MM.1S (cell line): Measurements from ENCODE around the gene PLA2G4A.

Source experiments
- EZH2 ChIP-seq: fragments of 300-600 bp; sonication (generic); optimal IDR thresholded peaks from 2 replicates; pipeline ENCODE3; 2017; ENCODE audit warnings: low read depth, mild to moderate bottlenecking, antibody characterized with exemption, low read length, mixed read lengths
- EZH2phosphoT487 ChIP-seq: fragments of 300-600 bp; sonication (generic); IDR thresholded peaks from 2 replicates; pipeline ENCODE4 v1.6.1; 2018; ENCODE audit warnings: antibody characterized with exemption, low read length
- TF ChIP-seq, protein P1 (sequence below): fragments of 300-600 bp; sonication (generic); IDR thresholded peaks from 2 replicates; pipeline ENCODE4 v1.5.1; 2016; ENCODE audit warnings: antibody characterized with exemption, low read length, mixed read lengths

DNA sequence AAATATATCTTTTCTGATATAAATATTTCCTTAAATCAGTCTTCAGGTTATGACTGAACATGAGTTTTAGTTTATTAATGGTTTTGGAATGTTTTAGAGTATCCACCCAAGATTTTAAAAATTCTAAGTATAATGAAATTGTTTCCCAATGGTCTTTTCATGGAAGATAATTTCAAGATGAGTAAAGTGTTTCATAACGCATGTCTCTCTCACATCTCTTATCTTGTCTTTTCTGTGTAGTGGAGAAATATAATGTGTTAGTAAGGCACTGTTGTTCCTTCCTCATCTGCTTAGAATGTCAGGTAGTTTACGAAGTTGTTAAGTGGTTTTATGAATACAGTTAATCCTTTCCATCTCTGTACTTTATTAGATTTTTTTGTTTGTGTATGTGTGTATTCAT lies 49.6 kb downstream of the PLA2G4A start:
- TF ChIP-seq, protein P1, sequence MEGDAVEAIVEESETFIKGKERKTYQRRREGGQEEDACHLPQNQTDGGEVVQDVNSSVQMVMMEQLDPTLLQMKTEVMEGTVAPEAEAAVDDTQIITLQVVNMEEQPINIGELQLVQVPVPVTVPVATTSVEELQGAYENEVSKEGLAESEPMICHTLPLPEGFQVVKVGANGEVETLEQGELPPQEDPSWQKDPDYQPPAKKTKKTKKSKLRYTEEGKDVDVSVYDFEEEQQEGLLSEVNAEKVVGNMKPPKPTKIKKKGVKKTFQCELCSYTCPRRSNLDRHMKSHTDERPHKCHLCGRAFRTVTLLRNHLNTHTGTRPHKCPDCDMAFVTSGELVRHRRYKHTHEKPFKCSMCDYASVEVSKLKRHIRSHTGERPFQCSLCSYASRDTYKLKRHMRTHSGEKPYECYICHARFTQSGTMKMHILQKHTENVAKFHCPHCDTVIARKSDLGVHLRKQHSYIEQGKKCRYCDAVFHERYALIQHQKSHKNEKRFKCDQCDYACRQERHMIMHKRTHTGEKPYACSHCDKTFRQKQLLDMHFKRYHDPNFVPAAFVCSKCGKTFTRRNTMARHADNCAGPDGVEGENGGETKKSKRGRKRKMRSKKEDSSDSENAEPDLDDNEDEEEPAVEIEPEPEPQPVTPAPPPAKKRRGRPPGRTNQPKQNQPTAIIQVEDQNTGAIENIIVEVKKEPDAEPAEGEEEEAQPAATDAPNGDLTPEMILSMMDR: no peak
- no peak for TF ChIP-seq EZH2
- no peak for TF ChIP-seq EZH2phosphoT487
